Measurements from ENCODE around the gene IGFBP7.

- TF ChIP-seq POLR2A (IDR thresholded peaks at IDR 0.05), result no peak
- TF ChIP-seq CTCF (IDR thresholded peaks at IDR 0.05), result no peak
These were observed 48.6 kb upstream of the IGFBP7 start for GRCh38 chr4:57158762-57159161.
